Ectodermal cell (in vitro differentiated cells): Measurements from ENCODE around the gene COL3A1. TPM values are rescaled to one million over a fixed set of nuclear protein-coding genes. Genes with fewer than 3 reads are reported as not detected.

ENCODE experiments used
- H3K27ac ChIP-seq: 2 replicates; pipeline ENCODE4 v1.7.0; 2013; ENCODE audit warnings: mild to moderate bottlenecking, low read depth, low read length; ENCODE audit not compliant: insufficient read depth, poor library complexity, severe bottlenecking
- H3K27me3 ChIP-seq: 2 replicates; pipeline ENCODE4 v1.7.0; 2013; ENCODE audit warnings: mild to moderate bottlenecking, low read length; ENCODE audit not compliant: insufficient read depth, control insufficient read depth, poor library complexity, severe bottlenecking
- H3K36me3 ChIP-seq: one replicate; pipeline ENCODE4 v1.7.0; 2013; ENCODE audit warnings: low read length; ENCODE audit not compliant: control insufficient read depth, insufficient read depth
- H3K4me1 ChIP-seq: one replicate; pipeline ENCODE4 v1.7.0; 2013; ENCODE audit warnings: low read length; ENCODE audit not compliant: control insufficient read depth, insufficient read depth
- H3K4me3 ChIP-seq: 2 replicates; pipeline ENCODE4 v1.7.0; 2013; ENCODE audit warnings: low read depth, low read length, control low read depth; ENCODE audit not compliant: insufficient read depth
- H3K9me3 ChIP-seq: 2 replicates; pipeline ENCODE4 v1.7.0; 2013; ENCODE audit warnings: mild to moderate bottlenecking, low read length, moderate library complexity; ENCODE audit not compliant: control insufficient read depth
- WGBS, 2 experiments: methylation state at CpG; one replicate each; pipeline ENCODE4 v1.1.7; 2013; ENCODE audit warnings: missing lambda C conversion rate in 2 of 2; 5-methylcytosine and 5-hydroxymethylcytosine counted together
- polyA plus RNA-seq, 4 experiments: library from polyadenylated mRNA; stranded (reverse); fragments of 50-300 nt; gene quantifications; one replicate each; pipeline ENCODE4 v1.2.3, GENCODE V29; 2013

The COL3A1 gene
- 21.2 TPM for polyA plus RNA-seq (2013, experiment 1 of 4)
- polyA plus RNA-seq (2013, experiment 2 of 4), result 20.8 TPM
- 39.2 TPM for polyA plus RNA-seq (2013, experiment 3 of 4)
- polyA plus RNA-seq (2013, experiment 4 of 4), result 41.6 TPM

GRCh38 chr2:188974164-188974563 is at the start of gene COL3A1:
Gene COL3A1, plus strand, starts transcription at chr2:188974373. Its CDS starts 117 bp downstream, at chr2:188974490.
- Histone ChIP-seq H3K27ac (no peak within 1 kb of the TSS), H3K4me3 (no peak within 1 kb of the TSS), H3K9me3 (no peaks in the 10 kb centered on the region), H3K27me3 (no peaks in the 10 kb centered on the region), H3K4me1 (no peaks in the 10 kb centered on the region), H3K36me3 (no peaks in the 10 kb centered on the region)
- WGBS, 2 experiments, result 85 to 90% methylated on average over 4 of the region's 4 CpGs

GRCh38 chr2:188928643-188929042 is 45.5 kb upstream of the COL3A1 start:
- Histone ChIP-seq H3K36me3 (no peaks in the 10 kb centered on the region), H3K4me3 (no peak overlapping the region), H3K9me3 (no peaks in the 10 kb centered on the region), H3K27me3 (no peaks in the 10 kb centered on the region), H3K4me1 (no peaks in the 10 kb centered on the region), H3K27ac (no peak overlapping the region)
- 100% methylated on average over 2 of the region's 2 CpGs; no CpG with 5 or more reads in 1 of the 2 experiments for WGBS, 2 experiments

- Histone ChIP-seq H3K36me3 (no peaks in the 10 kb centered on the region), H3K4me3 (no peak overlapping the region), H3K27ac (no peak overlapping the region)
Observed at GRCh38 chr2:188931361-188931760, 42.8 kb upstream of the COL3A1 start.

GRCh38 chr2:188937228-188938220 is 36.6 kb upstream of the COL3A1 start:
- Histone ChIP-seq H3K36me3 (no peaks in the 10 kb centered on the region), H3K9me3 (no peaks in the 10 kb centered on the region), H3K4me3 (no peak overlapping the region), H3K4me1 (no peaks in the 10 kb centered on the region), H3K27me3 (no peaks in the 10 kb centered on the region), H3K27ac (no peak overlapping the region)
- WGBS, 2 experiments, result 86 to 100% methylated on average over 1 of the region's 1 CpG

More at GRCh38 chr2:188931361-188931760, 42.8 kb upstream of the COL3A1 start:
- H3K9me3 ChIP-seq, result no peaks in the 10 kb centered on the region
- no peaks in the 10 kb centered on the region for H3K4me1 ChIP-seq
- H3K27me3 ChIP-seq, result no peaks in the 10 kb centered on the region

DNA sequence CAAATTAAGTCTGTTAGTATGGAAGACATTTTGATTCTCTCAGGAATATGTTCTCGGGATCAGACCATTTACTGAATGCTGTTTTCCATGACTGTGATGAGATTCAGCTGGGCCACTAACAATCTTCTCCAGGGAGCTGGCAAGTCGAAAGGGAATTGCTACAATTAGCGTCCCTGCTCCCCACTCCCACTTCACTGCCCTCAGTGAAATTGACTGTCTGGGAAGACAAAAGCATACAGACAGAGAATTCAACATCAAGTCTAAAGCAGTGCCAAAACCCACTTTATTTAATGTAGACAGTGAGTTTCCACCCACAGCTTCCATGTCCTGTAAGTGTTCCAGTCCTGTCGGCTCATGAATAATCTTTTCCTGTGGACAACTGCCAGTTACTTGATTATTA is 34.0 kb upstream of the COL3A1 start:
- no peak overlapping the region for H3K27ac ChIP-seq
- no peak overlapping the region for H3K4me3 ChIP-seq
- no peaks in the 10 kb centered on the region for H3K9me3 ChIP-seq
- H3K4me1 ChIP-seq, result no peaks in the 10 kb centered on the region
- no peaks in the 10 kb centered on the region for H3K36me3 ChIP-seq
- no peaks in the 10 kb centered on the region for H3K27me3 ChIP-seq
- 94 to 95% methylated on average over 4 of the region's 4 CpGs for WGBS, 2 experiments

GRCh38 chr2:188944442-188944841 is 29.7 kb upstream of the COL3A1 start:
- Histone ChIP-seq H3K27me3 (no peaks in the 10 kb centered on the region), H3K4me3 (no peak overlapping the region)
- WGBS, 2 experiments, result 91 to 94% methylated on average over 21 of the region's 21 CpGs

GRCh38 chr2:188949046-188949818 is 24.9 kb upstream of the COL3A1 start:
- WGBS, 2 experiments, result 91 to 93% methylated on average over 23 to 24 of the region's 25 CpGs
- Histone ChIP-seq H3K27me3 (no peaks in the 10 kb centered on the region), H3K9me3 (no peaks in the 10 kb centered on the region), H3K36me3 (no peaks in the 10 kb centered on the region), H3K4me3 (no peak overlapping the region), H3K27ac (no peak overlapping the region), H3K4me1 (no peaks in the 10 kb centered on the region)

More at GRCh38 chr2:188944442-188944841, 29.7 kb upstream of the COL3A1 start:
- no peak overlapping the region for H3K27ac ChIP-seq
- H3K36me3 ChIP-seq, result no peaks in the 10 kb centered on the region
- no peaks in the 10 kb centered on the region for H3K9me3 ChIP-seq
- no peaks in the 10 kb centered on the region for H3K4me1 ChIP-seq

GRCh38 chr2:188952901-188953300 is 21.3 kb upstream of the COL3A1 start:
- H3K4me1 ChIP-seq, result no peaks in the 10 kb centered on the region
- H3K27me3 ChIP-seq, result no peaks in the 10 kb centered on the region
- H3K9me3 ChIP-seq, result no peaks in the 10 kb centered on the region
- H3K36me3 ChIP-seq, result no peaks in the 10 kb centered on the region
- H3K27ac ChIP-seq, result no peak overlapping the region
- H3K4me3 ChIP-seq, result no peak overlapping the region

GRCh38 chr2:188956290-188956689 is 17.9 kb upstream of the COL3A1 start:
- Histone ChIP-seq H3K4me1 (no peaks in the 10 kb centered on the region), H3K4me3 (no peak overlapping the region), H3K36me3 (no peaks in the 10 kb centered on the region), H3K27me3 (no peaks in the 10 kb centered on the region), H3K9me3 (no peaks in the 10 kb centered on the region), H3K27ac (no peak overlapping the region)
- WGBS, 2 experiments, result 80 to 100% methylated on average over 1 of the region's 2 CpGs

GRCh38 chr2:188956961-188957360 is 17.2 kb upstream of the COL3A1 start:
- WGBS, 2 experiments, result 71 to 78% methylated on average over 4 to 5 of the region's 5 CpGs
- Histone ChIP-seq H3K36me3 (no peaks in the 10 kb centered on the region), H3K4me1 (no peaks in the 10 kb centered on the region), H3K4me3 (no peak overlapping the region), H3K27ac (no peak overlapping the region), H3K27me3 (no peaks in the 10 kb centered on the region), H3K9me3 (no peaks in the 10 kb centered on the region)
